NK-92 (cell line): Measurements from ENCODE around the gene IGFLR1.

Source experiments
- DNase-seq: peaks from one replicate; lab custom pipeline; 2025; ENCODE audit not compliant: unreplicated experiment; lab: John Stamatoyannopoulos, UW

Gene IGFLR1

GRCh38 chr19:35742121-35742724 lies at the start of gene IGFLR1:
TSS of gene IGFLR1 (minus strand) at chr19:35742452. CDS start at chr19:35741180, 1,272 bp downstream.
- DNase-seq = no peak

GRCh38 chr19:35791814-35792279 lies 49.6 kb upstream of the IGFLR1 start:
- no peak for DNase-seq

DNA sequence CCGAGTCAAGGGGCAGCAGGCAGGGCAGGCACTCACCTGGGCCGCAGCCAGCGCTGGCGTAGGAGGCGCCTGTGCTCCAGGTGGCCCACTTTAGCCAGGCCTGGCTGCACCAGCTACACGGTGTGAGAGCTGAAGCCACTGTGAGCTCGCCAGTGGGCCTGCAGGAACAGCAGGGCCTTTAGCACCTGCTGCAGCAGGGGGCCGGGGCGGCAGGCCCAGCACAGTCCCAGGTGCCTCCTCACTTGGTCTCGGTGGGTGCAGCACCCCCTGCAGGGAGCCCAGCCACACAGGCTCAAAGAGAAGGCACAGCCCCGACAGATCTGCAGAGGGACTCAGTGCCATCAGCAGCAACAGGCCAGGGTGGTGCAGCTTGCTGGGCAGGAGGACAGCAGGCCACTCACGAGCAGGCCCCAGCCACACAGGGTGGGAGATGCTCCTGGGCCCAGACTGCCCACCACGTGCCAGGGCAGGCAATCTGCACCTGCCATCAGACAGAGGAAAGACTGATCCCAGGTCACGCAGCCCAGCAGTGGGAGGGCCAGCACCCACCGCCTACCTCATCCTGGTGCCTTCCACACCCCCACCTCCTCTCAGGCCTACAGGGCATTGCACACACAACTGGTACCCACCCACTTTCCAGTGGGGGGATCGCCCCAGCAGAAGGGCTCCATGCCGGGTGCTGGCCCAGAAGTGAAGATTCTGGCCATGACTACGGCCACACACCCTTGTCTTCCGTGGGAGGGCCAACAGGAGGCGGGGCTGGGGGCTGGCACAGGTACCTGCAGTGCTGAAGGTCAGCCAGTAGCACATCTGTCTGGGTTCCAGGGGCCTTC lies 48.9 kb upstream of the IGFLR1 start:
- no peak for DNase-seq

- DNase-seq = no peak
Measured at GRCh38 chr19:35789978-35790944, 48.0 kb upstream of the IGFLR1 start.

GRCh38 chr19:35789195-35789977 lies 47.1 kb upstream of the IGFLR1 start:
- no peak for DNase-seq

- no peak for DNase-seq
Measured at GRCh38 chr19:35788205-35788960, 46.1 kb upstream of the IGFLR1 start.

DNA sequence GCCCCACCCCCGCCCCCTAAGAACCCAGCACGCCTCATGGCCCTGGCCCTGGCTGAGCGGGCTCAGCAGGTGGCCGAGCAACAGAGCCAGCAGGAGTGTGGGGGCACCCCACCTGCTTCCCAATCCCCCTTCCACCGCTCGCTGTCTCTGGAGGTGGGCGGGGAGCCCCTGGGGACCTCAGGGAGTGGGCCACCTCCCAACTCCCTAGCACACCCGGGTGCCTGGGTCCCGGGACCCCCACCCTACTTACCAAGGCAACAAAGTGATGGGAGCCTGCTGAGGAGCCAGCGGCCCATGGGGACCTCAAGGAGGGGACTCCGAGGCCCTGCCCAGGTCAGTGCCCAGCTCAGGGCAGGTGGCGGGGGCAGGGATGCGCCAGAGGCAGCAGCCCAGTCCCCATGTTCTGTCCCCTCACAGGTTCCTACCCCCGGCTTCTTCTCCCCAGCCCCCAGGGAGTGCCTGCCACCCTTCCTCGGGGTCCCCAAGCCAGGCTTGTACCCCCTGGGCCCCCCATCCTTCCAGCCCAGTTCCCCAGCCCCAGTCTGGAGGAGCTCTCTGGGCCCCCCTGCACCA lies 45.1 kb upstream of the IGFLR1 start:
- DNase-seq = no peak

DNA sequence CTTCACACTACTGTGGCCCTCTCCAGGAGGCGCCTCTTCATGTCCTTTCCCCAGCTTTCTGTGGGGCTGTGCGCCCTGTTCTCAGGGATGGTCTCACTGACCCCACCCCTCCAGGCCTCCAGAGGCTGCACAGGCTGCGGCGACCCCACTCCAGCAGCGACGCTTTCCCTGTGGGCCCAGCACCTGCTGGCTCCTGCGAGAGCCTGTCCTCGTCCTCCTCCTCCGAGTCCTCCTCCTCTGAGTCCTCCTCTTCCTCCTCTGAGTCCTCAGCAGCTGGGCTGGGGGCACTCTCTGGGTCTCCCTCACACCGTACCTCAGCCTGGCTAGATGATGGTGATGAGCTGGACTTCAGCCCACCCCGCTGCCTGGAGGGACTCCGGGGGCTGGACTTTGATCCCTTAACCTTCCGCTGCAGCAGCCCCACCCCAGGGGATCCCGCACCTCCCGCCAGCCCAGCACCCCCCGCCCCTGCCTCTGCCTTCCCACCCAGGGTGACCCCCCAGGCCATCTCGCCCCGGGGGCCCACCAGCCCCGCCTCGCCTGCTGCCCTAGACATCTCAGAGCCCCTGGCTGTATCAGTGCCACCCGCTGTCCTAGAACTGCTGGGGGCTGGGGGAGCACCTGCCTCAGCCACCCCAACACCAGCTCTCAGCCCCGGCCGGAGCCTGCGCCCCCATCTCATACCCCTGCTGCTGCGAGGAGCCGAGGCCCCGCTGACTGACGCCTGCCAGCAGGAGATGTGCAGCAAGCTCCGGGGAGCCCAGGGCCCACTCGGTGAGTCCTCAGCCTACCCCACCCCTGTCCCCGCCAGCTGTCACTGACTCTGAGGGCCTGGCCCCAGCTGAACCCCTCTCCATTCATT lies 44.3 kb upstream of the IGFLR1 start:
- no peak for DNase-seq

- no peak for DNase-seq
Measured at GRCh38 chr19:35785339-35785627, 43.0 kb upstream of the IGFLR1 start.

DNA sequence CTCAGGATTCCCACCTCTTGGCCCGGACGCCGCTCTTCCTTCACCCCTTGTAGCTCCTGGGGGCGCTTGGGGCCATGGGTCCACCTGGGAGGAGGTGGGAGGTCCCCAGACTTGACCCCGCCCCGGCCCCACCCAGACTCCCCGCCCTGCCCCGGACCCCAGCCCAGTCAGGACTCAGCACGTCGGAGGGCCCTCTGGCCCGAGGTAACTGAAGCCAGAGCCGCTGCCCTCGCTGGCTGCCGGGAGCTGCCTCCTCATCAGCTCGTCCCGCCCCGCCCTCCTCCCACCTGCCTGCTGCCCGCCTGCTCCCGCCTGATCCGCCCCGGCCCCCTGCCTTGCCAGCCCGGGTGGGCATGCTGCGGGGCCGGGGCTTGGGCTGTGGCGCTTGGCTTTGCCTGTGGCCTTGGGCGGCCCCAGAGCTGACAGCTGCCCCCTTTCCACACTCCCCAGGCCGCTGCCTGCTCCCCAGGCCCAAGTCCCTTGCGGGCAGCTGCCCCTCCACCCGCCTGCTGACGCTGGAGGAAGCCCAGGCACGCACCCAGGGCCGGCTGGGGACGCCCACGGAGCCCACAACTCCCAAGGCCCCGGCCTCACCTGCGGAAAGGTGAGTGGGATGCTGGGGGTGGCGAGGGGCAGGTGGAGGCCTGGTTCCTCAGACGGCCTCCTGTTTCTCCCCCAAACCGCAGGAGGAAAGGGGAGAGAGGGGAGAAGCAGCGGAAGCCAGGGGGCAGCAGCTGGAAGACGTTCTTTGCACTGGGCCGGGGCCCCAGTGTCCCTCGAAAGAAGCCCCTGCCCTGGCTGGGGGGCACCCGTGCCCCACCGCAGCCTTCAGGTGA lies 42.5 kb upstream of the IGFLR1 start:
- DNase-seq = no peak

DNA sequence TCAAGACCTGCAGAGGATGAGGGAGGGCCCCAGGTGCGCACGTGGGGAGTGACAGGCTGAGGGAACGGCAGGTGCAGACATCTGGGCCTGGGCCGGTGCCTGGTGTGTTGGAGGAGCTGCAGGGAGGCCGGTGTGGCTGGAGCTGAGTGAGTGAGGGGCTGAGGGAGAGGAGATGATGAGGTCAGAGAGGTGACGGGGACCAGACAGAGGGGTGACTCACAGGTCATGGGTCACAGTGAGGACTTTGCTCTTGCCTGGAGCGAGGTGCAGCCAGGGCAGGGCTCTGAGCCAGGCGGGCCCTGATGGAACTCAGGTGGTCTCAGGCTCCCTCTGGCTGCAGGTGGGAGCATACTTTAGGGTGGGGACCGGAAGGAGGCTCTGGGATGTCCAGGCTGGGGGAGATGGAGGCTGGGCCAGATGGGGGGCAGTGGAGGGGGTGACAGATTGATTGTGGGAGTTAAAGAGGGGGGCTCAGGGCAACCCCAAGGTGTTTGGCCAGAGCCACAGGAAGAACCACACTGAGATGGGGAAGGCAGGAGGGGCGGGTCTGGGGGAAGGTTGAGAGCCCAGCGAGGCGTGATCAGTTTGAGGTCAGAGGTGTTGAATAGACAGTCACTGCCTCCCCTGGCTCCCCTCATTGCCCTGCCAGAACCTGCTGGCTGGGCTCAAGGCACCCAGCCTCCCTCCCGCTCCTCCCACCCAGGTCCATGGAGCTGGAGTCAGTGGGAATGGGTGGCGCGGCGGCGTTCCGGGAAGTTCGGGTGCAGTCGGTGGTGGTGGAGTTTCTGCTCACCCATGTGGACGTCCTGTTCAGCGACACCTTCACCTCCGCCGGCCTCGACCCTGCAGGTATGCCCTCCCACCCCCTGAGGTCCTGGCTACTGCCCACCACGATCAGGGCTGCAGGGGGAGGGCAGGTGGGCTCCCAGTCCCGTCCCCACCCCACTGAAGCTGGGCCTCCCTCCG lies 41.5 kb upstream of the IGFLR1 start:
- no peak for DNase-seq

DNA sequence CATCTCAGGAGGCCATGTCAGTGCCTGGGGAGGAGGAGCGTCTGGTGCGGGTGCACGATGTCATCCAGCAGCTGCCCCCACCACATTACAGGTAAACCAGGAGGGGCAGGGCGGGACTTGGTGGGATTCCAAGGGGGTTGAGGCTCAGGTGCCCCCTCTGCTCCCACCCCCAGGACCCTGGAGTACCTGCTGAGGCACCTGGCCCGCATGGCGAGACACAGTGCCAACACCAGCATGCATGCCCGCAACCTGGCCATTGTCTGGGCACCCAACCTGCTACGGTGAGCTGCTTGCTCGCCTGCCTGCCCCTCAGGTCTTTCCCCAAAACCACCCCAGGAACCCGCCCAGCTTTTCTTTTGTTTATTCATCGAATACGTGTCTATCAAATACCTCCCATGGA lies 40.3 kb upstream of the IGFLR1 start:
- DNase-seq = no peak

- DNase-seq = no peak
Measured at GRCh38 chr19:35781650-35782049, 39.4 kb upstream of the IGFLR1 start.

- DNase-seq = no peak
Measured at GRCh38 chr19:35780717-35781116, 38.5 kb upstream of the IGFLR1 start.

GRCh38 chr19:35780058-35780457 lies 37.8 kb upstream of the IGFLR1 start:
- DNase-seq = no peak

- DNase-seq = no peak
Measured at GRCh38 chr19:35779033-35779432, 36.8 kb upstream of the IGFLR1 start.

- DNase-seq = no peak
Measured at GRCh38 chr19:35777961-35778360, 35.7 kb upstream of the IGFLR1 start.
